Measurements from ENCODE around the gene AKNA.

The AKNA gene

GRCh38 chr9:114399381-114399780 lies 11.6 kb upstream of the AKNA start:
- in situ Hi-C loops (cut with MboI; ENCODE audit: low sequenced_read_pairs), result no loop called here

GRCh38 chr9:114397848-114398605 lies 10.2 kb upstream of the AKNA start:
- in situ Hi-C loops (cut with MboI; ENCODE audit: low sequenced_read_pairs), result no loop called here

DNA sequence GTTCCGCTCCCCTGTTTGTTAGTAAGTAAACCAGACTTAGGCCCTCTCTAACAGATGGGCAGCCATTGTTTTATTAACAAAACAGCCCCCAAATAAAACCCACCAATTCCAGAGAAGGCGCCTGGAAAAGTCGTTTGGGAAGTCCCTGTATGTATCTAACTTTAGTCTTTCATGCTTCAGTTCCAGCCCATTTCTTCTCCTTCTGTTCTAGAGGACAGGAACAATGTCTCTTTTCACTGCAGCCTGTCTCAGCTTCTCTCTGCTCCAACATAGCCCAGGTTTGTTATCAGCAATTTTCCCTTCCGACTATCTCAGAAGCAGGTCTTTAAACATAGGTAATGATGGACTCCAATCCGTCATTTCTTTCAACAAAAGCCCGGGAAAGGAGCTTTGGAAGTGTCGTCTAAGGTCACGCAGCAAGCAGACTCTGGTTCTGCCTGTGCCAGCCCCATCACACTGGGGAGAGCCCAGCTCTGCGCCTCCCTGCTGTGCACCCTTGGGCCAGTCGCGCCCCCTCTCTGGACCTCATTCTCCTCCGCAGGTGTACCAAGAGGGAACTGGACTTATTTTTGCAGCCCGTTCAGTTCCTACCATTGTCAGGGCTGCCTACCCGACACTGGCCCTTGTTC lies 9.6 kb upstream of the AKNA start:
- in situ Hi-C loops (cut with MboI; ENCODE audit: low sequenced_read_pairs), result no loop called here

GRCh38 chr9:114396558-114397218 lies 8.9 kb upstream of the AKNA start:
- in situ Hi-C loops (cut with MboI; ENCODE audit: low sequenced_read_pairs), result no loop called here

GRCh38 chr9:114395768-114396167 lies 8.0 kb upstream of the AKNA start:
- in situ Hi-C loops (cut with MboI; ENCODE audit: low sequenced_read_pairs), result no loop called here

DNA sequence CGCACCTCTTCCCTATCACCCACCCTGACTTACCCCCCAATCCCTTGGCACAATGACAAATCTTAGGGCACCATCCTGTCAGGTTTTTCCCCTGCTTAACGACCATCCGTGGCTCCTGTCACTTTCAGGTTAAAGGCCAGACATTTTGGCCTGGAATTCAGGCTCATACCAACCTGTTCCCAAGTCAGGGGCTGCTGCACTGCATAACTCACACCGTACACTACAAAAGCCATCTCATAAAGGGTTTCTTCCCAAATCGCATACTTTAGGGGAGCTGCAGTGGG lies 7.5 kb upstream of the AKNA start:
- in situ Hi-C loops (cut with MboI; ENCODE audit: low sequenced_read_pairs), result no loop called here

DNA sequence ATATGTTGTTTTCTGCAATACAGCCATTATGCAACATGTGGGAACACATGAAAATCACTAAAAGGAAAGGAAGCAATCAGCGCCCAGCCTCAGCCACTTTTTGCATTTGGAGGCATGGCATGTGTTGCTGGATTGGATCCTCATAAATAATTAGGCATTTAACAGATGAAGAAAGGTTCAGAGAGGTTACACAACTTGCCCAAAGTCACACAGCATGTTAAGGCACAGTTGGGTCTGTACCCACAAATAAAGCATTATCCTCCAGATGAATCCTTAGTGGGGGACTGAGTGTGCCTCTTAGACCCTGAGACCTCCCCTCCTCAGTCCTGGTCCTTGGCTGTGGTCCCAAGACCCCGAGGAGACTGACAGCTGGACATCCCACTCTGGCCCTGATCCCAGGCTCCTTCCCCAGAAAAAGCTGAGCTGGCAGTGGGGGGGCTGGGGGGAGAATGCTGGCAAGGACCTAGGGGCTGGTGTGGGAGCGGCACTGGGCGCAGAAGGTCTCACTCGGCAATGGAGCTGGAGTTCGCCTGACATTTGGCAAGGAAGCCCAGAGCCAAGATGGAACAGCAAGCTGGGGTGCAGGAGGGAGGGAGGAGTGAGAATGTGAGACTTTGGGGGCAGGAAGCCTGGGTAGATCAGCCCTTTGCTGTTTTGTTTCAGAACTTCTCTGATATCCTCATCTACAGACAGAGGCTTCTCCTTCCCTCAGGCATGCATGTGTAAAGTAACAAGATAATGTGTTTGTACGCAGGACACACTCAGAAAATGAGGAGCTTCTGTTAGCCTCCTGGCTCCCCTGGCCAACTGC lies 6.9 kb upstream of the AKNA start:
- in situ Hi-C loops (cut with MboI; ENCODE audit: low sequenced_read_pairs), result no loop called here

- in situ Hi-C loops (cut with MboI; ENCODE audit: low sequenced_read_pairs), result no loop called here
These were observed 4.9 kb upstream of the AKNA start for GRCh38 chr9:114392749-114393112.

DNA sequence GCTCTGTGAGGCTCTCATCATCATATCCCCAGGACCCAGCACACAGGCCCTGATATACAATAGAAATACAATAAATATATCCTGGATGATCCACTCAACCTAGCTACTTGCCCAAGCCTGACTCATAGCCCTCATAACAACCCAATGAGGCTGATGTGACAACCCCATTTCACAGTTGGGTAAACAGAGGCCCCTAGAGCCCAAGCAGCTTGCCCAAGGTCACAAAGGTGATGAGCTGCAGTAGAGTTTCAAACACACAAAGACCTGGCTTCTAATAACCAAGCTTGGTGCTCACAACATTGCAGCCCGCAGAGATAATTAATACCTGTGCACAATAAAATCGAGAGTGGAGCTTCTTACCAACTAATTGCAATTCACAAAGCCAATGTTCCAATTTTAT lies 3.2 kb upstream of the AKNA start:
- in situ Hi-C loops (cut with MboI; ENCODE audit: low sequenced_read_pairs), result no loop called here

DNA sequence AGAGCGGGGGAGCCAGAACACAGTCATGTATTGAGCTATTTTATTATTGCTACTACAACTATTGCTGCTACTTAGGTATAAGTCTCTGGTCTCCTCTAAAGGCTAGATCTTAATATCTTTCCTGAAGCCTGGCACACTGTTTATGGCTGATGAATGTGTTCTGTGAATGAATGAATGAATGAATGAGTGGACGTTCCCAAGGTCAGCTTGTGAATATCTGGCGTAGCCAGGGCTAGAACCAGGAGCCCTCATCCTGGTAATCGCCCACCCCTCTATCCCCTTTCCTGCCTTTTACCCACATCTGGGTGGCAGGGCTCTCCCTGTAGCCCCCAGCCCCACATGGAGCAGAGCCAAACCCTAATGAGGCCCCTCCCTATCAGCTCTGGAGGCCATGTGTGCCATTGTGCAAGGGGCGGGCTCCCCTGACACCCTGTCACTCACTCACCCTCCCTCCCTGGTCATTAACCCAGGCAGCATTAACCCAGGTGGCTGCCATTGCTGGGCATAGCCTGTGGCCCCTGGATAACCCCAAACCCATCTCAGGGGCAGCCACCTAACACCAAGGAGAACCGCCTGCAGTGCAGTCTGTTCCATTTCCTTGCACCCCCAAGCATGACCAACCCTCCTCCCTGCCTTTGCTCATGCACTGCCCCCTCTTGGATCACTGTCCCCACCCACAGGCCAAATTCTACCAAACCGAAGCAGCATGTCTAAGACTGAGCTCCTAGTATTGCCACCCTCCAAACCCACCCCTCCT lies 2.0 kb upstream of the AKNA start:
- in situ Hi-C loops (cut with MboI; ENCODE audit: low sequenced_read_pairs), result no loop called here

- in situ Hi-C loops (cut with MboI; ENCODE audit: low sequenced_read_pairs), result no loop called here
These were observed 1.1 kb upstream of the AKNA start for GRCh38 chr9:114388764-114389375.

DNA sequence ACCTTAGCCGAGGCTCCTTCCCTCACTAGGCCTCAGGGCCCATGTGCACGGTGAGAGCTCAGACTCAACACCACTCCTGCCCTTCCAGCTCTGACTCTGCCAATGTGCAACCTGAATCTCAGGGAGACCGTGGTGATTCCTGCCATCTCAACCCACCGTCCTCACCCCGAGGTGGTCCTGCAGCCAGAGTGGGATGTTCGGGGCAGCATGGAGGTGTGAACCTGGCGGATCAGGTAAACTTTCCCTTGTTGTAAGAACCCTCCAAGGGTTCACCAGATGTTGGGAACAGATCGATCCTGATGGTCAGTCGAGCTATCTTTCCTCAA lies 538 bp upstream of the AKNA start:
- in situ Hi-C loops (cut with MboI; ENCODE audit: low sequenced_read_pairs), result no loop called here

DNA sequence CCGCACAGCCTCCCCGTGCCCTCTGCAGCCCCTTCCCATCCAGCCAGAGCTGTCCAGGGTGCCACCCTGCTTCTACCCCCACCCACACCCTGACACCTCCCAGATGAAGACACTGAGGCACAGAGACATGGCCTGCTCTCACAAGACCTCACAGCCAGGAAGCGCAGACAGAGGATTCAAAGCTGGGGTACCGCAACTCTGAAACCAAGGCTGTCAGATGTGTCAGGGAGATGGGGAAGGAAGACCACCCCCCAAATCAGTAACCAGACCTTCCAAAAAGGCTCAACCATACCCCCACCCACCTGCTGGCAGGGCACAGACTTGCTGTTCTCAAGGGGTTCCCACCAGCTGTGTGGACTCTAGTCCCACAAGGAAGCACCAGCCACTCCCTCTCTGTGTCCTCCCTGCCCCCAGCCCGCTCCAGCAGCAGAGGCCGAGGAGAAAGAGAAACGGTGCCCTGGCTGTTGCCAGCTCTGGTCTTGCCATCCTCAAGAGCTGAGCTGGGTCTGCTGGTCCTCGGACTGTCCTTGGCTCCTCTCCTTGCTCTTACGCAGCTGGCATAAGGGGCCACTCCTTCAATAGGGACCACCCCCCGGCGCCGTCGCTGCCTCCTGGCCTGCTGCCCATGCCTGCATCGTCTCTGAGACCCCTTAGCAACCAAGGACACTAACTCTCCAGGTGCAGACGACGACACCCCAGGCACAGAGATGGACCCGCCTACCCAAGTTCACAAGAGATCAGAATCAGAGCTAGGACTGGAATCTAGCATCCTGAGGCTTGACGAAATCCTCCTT lies 699 bp downstream of the AKNA start:
- in situ Hi-C loops (cut with MboI; ENCODE audit: low sequenced_read_pairs), result no loop called here

DNA sequence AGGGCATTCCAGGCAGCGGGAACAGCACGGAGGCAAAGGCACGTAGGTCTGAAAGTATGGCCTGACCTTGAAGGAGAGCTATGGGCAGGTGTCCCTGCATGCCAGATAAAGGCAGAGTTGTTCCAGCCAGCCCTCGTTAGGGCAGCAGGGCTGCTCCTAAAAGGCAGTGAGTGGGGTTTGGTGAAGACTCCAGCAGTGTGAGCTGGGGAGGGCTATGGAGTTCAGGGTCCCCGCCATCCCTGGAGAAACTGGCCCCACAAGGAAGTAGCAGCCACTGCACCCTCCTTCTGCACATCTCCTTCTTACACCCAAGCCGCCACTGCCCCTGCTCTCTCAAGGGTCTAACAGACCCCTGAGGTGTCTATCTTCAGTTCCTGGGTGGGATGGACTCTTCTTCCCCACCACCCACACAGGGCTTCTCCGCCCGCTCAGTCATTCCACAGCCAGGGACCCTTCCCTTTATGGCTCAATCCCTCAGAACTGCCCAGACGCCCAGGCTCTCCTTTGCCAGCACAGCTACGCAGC lies 1.4 kb downstream of the AKNA start:
- in situ Hi-C loops (cut with MboI; ENCODE audit: low sequenced_read_pairs), result no loop called here

DNA sequence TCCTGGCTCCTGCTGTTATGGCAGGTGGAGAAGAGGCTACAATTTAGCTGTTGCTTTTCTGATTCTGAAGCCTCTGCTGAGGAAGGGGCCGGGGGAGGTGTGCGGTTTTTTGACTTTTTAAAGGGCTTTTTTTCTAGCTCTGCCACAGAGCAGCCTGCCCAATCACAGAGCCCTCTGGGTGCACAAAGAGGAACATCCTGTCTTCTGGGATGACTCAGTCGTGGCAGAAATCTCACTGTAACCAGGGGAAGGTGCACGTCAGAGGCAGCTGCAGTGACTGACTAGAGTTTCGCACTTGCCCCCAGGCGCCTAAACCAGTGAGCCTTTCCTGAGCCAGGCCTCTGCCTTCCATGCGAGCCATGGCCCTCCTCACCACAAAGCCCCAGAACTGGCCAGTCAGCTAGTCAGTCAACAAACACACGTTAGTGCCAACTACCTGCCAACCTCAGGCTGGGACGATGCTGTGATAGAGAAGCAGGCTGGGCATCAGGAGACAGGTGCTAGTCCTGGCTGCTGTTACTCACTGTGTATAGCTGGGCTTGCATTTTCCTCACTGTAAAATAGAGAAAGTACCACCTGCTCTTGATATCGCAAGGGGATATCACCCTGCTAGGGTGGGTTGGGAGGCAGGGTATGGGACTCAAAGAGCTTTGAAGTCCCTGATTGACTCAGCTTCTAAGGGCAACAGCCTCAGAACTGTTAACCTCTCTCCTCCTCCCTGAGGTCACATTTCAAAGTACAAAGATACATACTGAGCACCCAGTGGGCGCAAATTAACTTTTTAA lies 2.2 kb downstream of the AKNA start:
- in situ Hi-C loops (cut with MboI; ENCODE audit: low sequenced_read_pairs), result no loop called here

GRCh38 chr9:114384836-114385396 lies 2.9 kb downstream of the AKNA start:
- in situ Hi-C loops (cut with MboI; ENCODE audit: low sequenced_read_pairs), result no loop called here

- in situ Hi-C loops (cut with MboI; ENCODE audit: low sequenced_read_pairs), result no loop called here
These were observed 3.4 kb downstream of the AKNA start for GRCh38 chr9:114384341-114384740.

GRCh38 chr9:114383521-114384231 lies 4.1 kb downstream of the AKNA start:
- in situ Hi-C loops (cut with MboI; ENCODE audit: low sequenced_read_pairs), result no loop called here

All from HL-60/S4 (cell line).